ENCODE results near the gene GIPC2. TPM values are rescaled to one million over a fixed set of nuclear protein-coding genes. Genes with fewer than 3 reads are reported as not detected.

Gene GIPC2
- total and polyA plus RNA-seq, 2 donors (not counting 3 experiments of a cell fraction or from before 2014, with no cell fraction given): 2.8 to 9.6 TPM

GRCh38 chr1:78089010-78089409 is 43.2 kb downstream of the GIPC2 start:
- Histone ChIP-seq H3K79me2 (ENCODE audit: control insufficient read depth, insufficient read depth, low read length) (no peaks in the 10 kb centered on the region), H3K27me3 (ENCODE audit: control insufficient read depth in 2 of 2, insufficient read depth in 2 of 2, low read length in 2 of 2) (no peaks in the 10 kb centered on the region), H3K9me1 (replicated peaks; ENCODE audit: control insufficient read depth, extremely low read depth, insufficient read depth, low read length) (no peaks in the 10 kb centered on the region), H3K9me3 (replicated peaks; ENCODE audit: control insufficient read depth, insufficient read depth, low read length) (no peaks in the 10 kb centered on the region), H3K4me2 (ENCODE audit: insufficient read depth, low read length) (no peak overlapping the region), H3K9ac (replicated peaks; ENCODE audit: extremely low read depth, insufficient read depth, low read length) (no peak overlapping the region), H3K36me3 (ENCODE audit: control insufficient read depth in 2 of 2, extremely low read depth in 1 of 2, insufficient read depth in 2 of 2, low read length in 2 of 2) (no peaks in the 10 kb centered on the region), H3K4me3 (replicated peaks in 1 of 3; ENCODE audit: insufficient read depth in 1 of 3, low read depth in 1 of 3, low read length in 3 of 3) (no peak overlapping the region), H3K27ac (ENCODE audit: insufficient read depth, low read depth, low read length) (no peak overlapping the region), H3K4me1 (ENCODE audit: control insufficient read depth, extremely low read depth, insufficient read depth, low read length) (peaks cover 8% of the 10 kb centered on the region), H4K20me1 (replicated peaks; ENCODE audit: control insufficient read depth, extremely low read depth, insufficient read depth, low read length) (no peaks in the 10 kb centered on the region), H2AFZ (ENCODE audit: low read depth, low read length) (no peak overlapping the region)
- DNase-seq (ENCODE audit: low read depth, low spot score) (no peak), FAIRE-seq (peak; percentile 21)
- intact Hi-C loops (cut with micrococcal nuclease): no loop called here
- ChIA-PET POLR2A (interaction anchor here (0.5 kb wide), 1 partner anchor 16 kb away, joined by 3 read pairs; no protein-coding TSS in a partner anchor), CTCF (interaction anchor here (1.2 to 2.3 kb wide), 3 partner anchors 10 to 44 kb away, joined by 3 to 7 read pairs (median 3); no protein-coding TSS in a partner anchor)
- dilution Hi-C loops (cut with MboI; ENCODE audit: extremely low pct_ligation_motif_present, low sequenced_read_pairs): no loop called here
- TF ChIP-seq FOS (IDR thresholded peaks at IDR 0.05; ENCODE audit: borderline replicate concordance, insufficient read depth, low read length) (no peak), EZH2 (IDR thresholded peaks at IDR 0.05; ENCODE audit: borderline replicate concordance, low read depth, low read length, severe bottlenecking) (no peak), POLR2AphosphoS5 (IDR thresholded peaks at IDR 0.05; ENCODE audit: insufficient read depth, low read depth, low read length) (no peak), MAX (IDR thresholded peaks at IDR 0.05; ENCODE audit: insufficient read depth, insufficient read length) (no peak), JUN (IDR thresholded peaks at IDR 0.05; ENCODE audit: borderline replicate concordance, insufficient read depth, insufficient read length, low read depth) (no peak), GATA2 (IDR thresholded peaks at IDR 0.05; ENCODE audit: insufficient read depth, insufficient read length, low read depth, low read length) (no peak), MYC (IDR thresholded peaks at IDR 0.05; ENCODE audit: low read depth, low read length) (no peak), POLR2A (IDR thresholded peaks at IDR 0.05; ENCODE audit: low read depth, low read length) (no peak)
- TF ChIP-seq, protein P1, sequence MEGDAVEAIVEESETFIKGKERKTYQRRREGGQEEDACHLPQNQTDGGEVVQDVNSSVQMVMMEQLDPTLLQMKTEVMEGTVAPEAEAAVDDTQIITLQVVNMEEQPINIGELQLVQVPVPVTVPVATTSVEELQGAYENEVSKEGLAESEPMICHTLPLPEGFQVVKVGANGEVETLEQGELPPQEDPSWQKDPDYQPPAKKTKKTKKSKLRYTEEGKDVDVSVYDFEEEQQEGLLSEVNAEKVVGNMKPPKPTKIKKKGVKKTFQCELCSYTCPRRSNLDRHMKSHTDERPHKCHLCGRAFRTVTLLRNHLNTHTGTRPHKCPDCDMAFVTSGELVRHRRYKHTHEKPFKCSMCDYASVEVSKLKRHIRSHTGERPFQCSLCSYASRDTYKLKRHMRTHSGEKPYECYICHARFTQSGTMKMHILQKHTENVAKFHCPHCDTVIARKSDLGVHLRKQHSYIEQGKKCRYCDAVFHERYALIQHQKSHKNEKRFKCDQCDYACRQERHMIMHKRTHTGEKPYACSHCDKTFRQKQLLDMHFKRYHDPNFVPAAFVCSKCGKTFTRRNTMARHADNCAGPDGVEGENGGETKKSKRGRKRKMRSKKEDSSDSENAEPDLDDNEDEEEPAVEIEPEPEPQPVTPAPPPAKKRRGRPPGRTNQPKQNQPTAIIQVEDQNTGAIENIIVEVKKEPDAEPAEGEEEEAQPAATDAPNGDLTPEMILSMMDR (IDR thresholded peaks at IDR 0.05; ENCODE audit: extremely low read depth in 1 of 2, insufficient read depth in 1 of 2, low read depth in 1 of 2, low read length in 2 of 2): no peak
- BruUV-seq (replicated peaks): no TSS peak
